NB4 (cell line): ENCODE results near the gene MYO1B.

ENCODE experiments used
- DNase-seq: peaks from one replicate; pipeline ENCODE4 v3.0.0; 2010; ENCODE audit warnings: low read depth
- H3K4me3 ChIP-seq: one replicate; pipeline ENCODE4 v1.5.1; 2011; ENCODE audit warnings: mild to moderate bottlenecking, low read depth, low read length, moderate library complexity
- CTCF ChIP-seq: IDR thresholded peaks from one replicate; pipeline ENCODE4 v1.5.1; 2012; ENCODE audit warnings: low read depth, low read length
- MAX ChIP-seq: IDR thresholded peaks from 2 replicates; pipeline ENCODE4 v1.6.1; 2011; ENCODE audit warnings: low read depth, low read length
- MYC ChIP-seq: IDR thresholded peaks from 2 replicates; pipeline ENCODE4 v1.6.1; 2011; ENCODE audit warnings: low read depth, low read length
- POLR2A ChIP-seq: IDR thresholded peaks from 2 replicates; pipeline ENCODE4 v1.6.1; 2011; ENCODE audit warnings: mild to moderate bottlenecking; ENCODE audit not compliant: insufficient read length; ENCODE audit errors: extremely low read depth

MYO1B gene

GRCh38 chr2:191276792-191277465 is 31.7 kb downstream of the MYO1B start:
- no peak overlapping the region for H3K4me3 ChIP-seq
- no peak for TF ChIP-seq MAX
- no peak for TF ChIP-seq POLR2A
- no peak for TF ChIP-seq MYC
- TF ChIP-seq CTCF: no peak
- DNase-seq: no peak

GRCh38 chr2:191280290-191280689 is 35.1 kb downstream of the MYO1B start:
- no peak for TF ChIP-seq CTCF
- DNase-seq: no peak
- no peak overlapping the region for H3K4me3 ChIP-seq

GRCh38 chr2:191280834-191281756 is 35.9 kb downstream of the MYO1B start:
- no peak for DNase-seq
- H3K4me3 ChIP-seq: no peak overlapping the region
- TF ChIP-seq POLR2A (no peak), MAX (no peak), MYC (no peak), CTCF (no peak)

GRCh38 chr2:191285252-191285651 is 40.0 kb downstream of the MYO1B start:
- TF ChIP-seq CTCF (no peak), MAX (no peak), POLR2A (no peak), MYC (no peak)
- no peak for DNase-seq
- no peak overlapping the region for H3K4me3 ChIP-seq

GRCh38 chr2:191287820-191288219 is 42.6 kb downstream of the MYO1B start:
- no peak for DNase-seq
- H3K4me3 ChIP-seq: no peak overlapping the region
- no peak for TF ChIP-seq MAX
- no peak for TF ChIP-seq POLR2A
- no peak for TF ChIP-seq MYC
- no peak for TF ChIP-seq CTCF

GRCh38 chr2:191289049-191289448 is 43.8 kb downstream of the MYO1B start:
- no peak for TF ChIP-seq CTCF
- TF ChIP-seq POLR2A: no peak
- TF ChIP-seq MYC: no peak
- no peak for TF ChIP-seq MAX
- DNase-seq: no peak

More at GRCh38 chr2:191289049-191289448, 43.8 kb downstream of the MYO1B start:
- no peak overlapping the region for H3K4me3 ChIP-seq
